ENCODE results near the gene HOXA2.

GRCh38 chr7:27123477-27124053 is 21.1 kb upstream of the HOXA2 start:
- TF ChIP-seq FOXA1 (IDR thresholded peaks at IDR 0.05) = no peak
- no peak for TF ChIP-seq ZNF384 (IDR thresholded peaks at IDR 0.05)
- no peak for TF ChIP-seq BHLHE40 (IDR thresholded peaks at IDR 0.05; ENCODE audit: borderline replicate concordance)
- TF ChIP-seq HDGF (IDR thresholded peaks at IDR 0.05; ENCODE audit: borderline replicate concordance) = no peak
- no peak for TF ChIP-seq PKNOX1 (IDR thresholded peaks at IDR 0.05)
- TF ChIP-seq ELF4 (IDR thresholded peaks at IDR 0.05) = no peak
- TF ChIP-seq SUZ12 (IDR thresholded peaks at IDR 0.05) = no peak
- TF ChIP-seq NFRKB (IDR thresholded peaks at IDR 0.05) = no peak
- no peak for TF ChIP-seq FOXM1 (IDR thresholded peaks at IDR 0.05; ENCODE audit: borderline replicate concordance)
- no peak for TF ChIP-seq L3MBTL2 (conservative IDR thresholded peaks at IDR 0.05)
- no peak for TF ChIP-seq CTBP1 (IDR thresholded peaks at IDR 0.05; ENCODE audit: borderline replicate concordance)
